Measurements from ENCODE around the gene RBM33. TPM values are rescaled to one million over a fixed set of nuclear protein-coding genes. Genes with fewer than 3 reads are reported as not detected.

The RBM33 gene
- total and polyA plus RNA-seq, 2 of the 4 experiments (the other 2 are of a cell fraction) = 7.3 to 10.8 TPM

- no peaks in the 10 kb centered on the region for H3K27me3 ChIP-seq (ENCODE audit: control insufficient read depth, insufficient read depth, low read length)
- intact Hi-C loops (cut with micrococcal nuclease) = no loop called here
These were observed 25.4 kb downstream of the RBM33 start for GRCh38 chr7:155669717-155670505.

More at GRCh38 chr7:155669717-155670505, 25.4 kb downstream of the RBM33 start:
- Histone ChIP-seq H4K8ac (ENCODE audit: low read depth in 2 of 2, low read length in 2 of 2) (no peak overlapping the region), H3K4me3 (ENCODE audit: insufficient read depth, low read depth, low read length) (no peak overlapping the region), H4K5ac (ENCODE audit: low read depth, low read length) (no peak overlapping the region), H3K4ac (ENCODE audit: low read depth, low read length) (no peak overlapping the region), H2BK20ac (ENCODE audit: low read depth, low read length) (no peak overlapping the region), H3K18ac (ENCODE audit: low read depth, low read length) (no peak overlapping the region), H2BK120ac (ENCODE audit: low read depth, low read length) (no peak overlapping the region), H3K79me1 (ENCODE audit: low read depth in 1 of 2, low read length in 2 of 2) (peaks cover 17 to 63% of the 10 kb centered on the region in 2 experiments), H2BK5ac (ENCODE audit: low read depth, low read length, poor library complexity, severe bottlenecking) (no peak overlapping the region), H4K91ac (ENCODE audit: insufficient read depth, low read depth, low read length) (no peak overlapping the region), H3K27ac (ENCODE audit: insufficient read depth, low read length) (no peak overlapping the region), H3K56ac (ENCODE audit: extremely low read depth, insufficient read depth, low read length) (no peak overlapping the region), H2AFZ (replicated peaks; ENCODE audit: low read length, poor library complexity) (no peak overlapping the region), H2AK9ac (replicated peaks; ENCODE audit: low read depth, low read length, poor library complexity) (no peak overlapping the region), H3K4me2 (ENCODE audit: low read depth, low read length) (no peak overlapping the region), H2AK5ac (ENCODE audit: low read depth, low read length) (no peak overlapping the region), H3K9me3 (ENCODE audit: control insufficient read depth, insufficient read depth, low read length) (no peaks in the 10 kb centered on the region), H3K9ac (ENCODE audit: low read depth, low read length) (no peak overlapping the region), H3K23ac (ENCODE audit: low read depth, low read length) (no peak overlapping the region), H3K4me1 (ENCODE audit: control insufficient read depth, insufficient read depth, low read length) (peaks cover 11% of the 10 kb centered on the region), H3K14ac (replicated peaks; ENCODE audit: low read depth, low read length) (no peak overlapping the region), H3K9me1 (ENCODE audit: insufficient read depth, low read length) (peaks cover 21% of the 10 kb centered on the region), H3K36me3 (ENCODE audit: control insufficient read depth, insufficient read depth, low read length) (peaks cover 5% of the 10 kb centered on the region), H4K20me1 (ENCODE audit: insufficient read depth, low read length) (peaks cover 57% of the 10 kb centered on the region), H2BK15ac (ENCODE audit: low read depth, low read length) (no peak overlapping the region)
- ATAC-seq (ENCODE audit: low read depth) = no peak; the same call in 1 of the 2 replicates
- DNase-seq = peak; percentile 71
- in situ Hi-C loops (cut with MboI; ENCODE audit: low sequenced_read_pairs) (no loop called here), dilution Hi-C loops (cut with HindIII; ENCODE audit: low sequenced_read_pairs, unreplicated experiment) (no loop called here)
- BruUV-seq (replicated peaks) = no TSS peak
- no peak for TF ChIP-seq MXI1 (IDR thresholded peaks at IDR 0.05; ENCODE audit: borderline replicate concordance, low read depth, low read length)
- TF ChIP-seq ELK1 (IDR thresholded peaks at IDR 0.05; ENCODE audit: borderline replicate concordance, low read depth, low read length) = no peak
- TF ChIP-seq CHD1 (IDR thresholded peaks at IDR 0.05; ENCODE audit: low read depth, low read length) = no peak
- TF ChIP-seq MAFK (IDR thresholded peaks at IDR 0.05; ENCODE audit: low read depth, low read length) = no peak
- no peak for TF ChIP-seq CEBPB (IDR thresholded peaks at IDR 0.05; ENCODE audit: low read depth, low read length)
- no peak for TF ChIP-seq RAD21 (IDR thresholded peaks at IDR 0.05; ENCODE audit: low read length)
- TF ChIP-seq MAZ (IDR thresholded peaks at IDR 0.05; ENCODE audit: borderline replicate concordance, low read depth, low read length) = no peak
- TF ChIP-seq NFE2L2 (IDR thresholded peaks at IDR 0.05; ENCODE audit: low read depth, low read length) = no peak
- TF ChIP-seq BHLHE40 (IDR thresholded peaks at IDR 0.05; ENCODE audit: low read depth, low read length) = no peak
- no peak for TF ChIP-seq POLR2A (IDR thresholded peaks at IDR 0.05; ENCODE audit: low read depth, low read length)
- TF ChIP-seq FOS (IDR thresholded peaks at IDR 0.05; ENCODE audit: low read depth, low read length) = no peak
- TF ChIP-seq, protein P1, sequence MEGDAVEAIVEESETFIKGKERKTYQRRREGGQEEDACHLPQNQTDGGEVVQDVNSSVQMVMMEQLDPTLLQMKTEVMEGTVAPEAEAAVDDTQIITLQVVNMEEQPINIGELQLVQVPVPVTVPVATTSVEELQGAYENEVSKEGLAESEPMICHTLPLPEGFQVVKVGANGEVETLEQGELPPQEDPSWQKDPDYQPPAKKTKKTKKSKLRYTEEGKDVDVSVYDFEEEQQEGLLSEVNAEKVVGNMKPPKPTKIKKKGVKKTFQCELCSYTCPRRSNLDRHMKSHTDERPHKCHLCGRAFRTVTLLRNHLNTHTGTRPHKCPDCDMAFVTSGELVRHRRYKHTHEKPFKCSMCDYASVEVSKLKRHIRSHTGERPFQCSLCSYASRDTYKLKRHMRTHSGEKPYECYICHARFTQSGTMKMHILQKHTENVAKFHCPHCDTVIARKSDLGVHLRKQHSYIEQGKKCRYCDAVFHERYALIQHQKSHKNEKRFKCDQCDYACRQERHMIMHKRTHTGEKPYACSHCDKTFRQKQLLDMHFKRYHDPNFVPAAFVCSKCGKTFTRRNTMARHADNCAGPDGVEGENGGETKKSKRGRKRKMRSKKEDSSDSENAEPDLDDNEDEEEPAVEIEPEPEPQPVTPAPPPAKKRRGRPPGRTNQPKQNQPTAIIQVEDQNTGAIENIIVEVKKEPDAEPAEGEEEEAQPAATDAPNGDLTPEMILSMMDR (conservative IDR thresholded peaks at IDR 0.05; ENCODE audit: low read depth, low read length) = no peak
- TF ChIP-seq, protein P2, sequence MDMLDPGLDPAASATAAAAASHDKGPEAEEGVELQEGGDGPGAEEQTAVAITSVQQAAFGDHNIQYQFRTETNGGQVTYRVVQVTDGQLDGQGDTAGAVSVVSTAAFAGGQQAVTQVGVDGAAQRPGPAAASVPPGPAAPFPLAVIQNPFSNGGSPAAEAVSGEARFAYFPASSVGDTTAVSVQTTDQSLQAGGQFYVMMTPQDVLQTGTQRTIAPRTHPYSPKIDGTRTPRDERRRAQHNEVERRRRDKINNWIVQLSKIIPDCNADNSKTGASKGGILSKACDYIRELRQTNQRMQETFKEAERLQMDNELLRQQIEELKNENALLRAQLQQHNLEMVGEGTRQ (IDR thresholded peaks at IDR 0.05; ENCODE audit: low read depth, low read length) = no peak
- TF ChIP-seq RCOR1 (IDR thresholded peaks at IDR 0.05; ENCODE audit: insufficient replicate concordance, low read length) = no peak
- no peak for TF ChIP-seq RFX5 (IDR thresholded peaks at IDR 0.05; ENCODE audit: low read depth, low read length)
- no CpG with 5 or more reads among the region's 11 CpGs for WGBS, 2 experiments (ENCODE audit: extremely low coverage in 2 of 2, insufficient read length in 1 of 2)
- POLR2A ChIA-PET (ENCODE audit: unreplicated experiment) = no interaction called here
- CTCF ChIA-PET = interaction anchor here (1.0 kb wide), 1 partner anchor 71 kb away, joined by 3 read pairs; no protein-coding TSS in a partner anchor
